Measurements from ENCODE around the gene ITIH1.

The ITIH1 gene

DNA sequence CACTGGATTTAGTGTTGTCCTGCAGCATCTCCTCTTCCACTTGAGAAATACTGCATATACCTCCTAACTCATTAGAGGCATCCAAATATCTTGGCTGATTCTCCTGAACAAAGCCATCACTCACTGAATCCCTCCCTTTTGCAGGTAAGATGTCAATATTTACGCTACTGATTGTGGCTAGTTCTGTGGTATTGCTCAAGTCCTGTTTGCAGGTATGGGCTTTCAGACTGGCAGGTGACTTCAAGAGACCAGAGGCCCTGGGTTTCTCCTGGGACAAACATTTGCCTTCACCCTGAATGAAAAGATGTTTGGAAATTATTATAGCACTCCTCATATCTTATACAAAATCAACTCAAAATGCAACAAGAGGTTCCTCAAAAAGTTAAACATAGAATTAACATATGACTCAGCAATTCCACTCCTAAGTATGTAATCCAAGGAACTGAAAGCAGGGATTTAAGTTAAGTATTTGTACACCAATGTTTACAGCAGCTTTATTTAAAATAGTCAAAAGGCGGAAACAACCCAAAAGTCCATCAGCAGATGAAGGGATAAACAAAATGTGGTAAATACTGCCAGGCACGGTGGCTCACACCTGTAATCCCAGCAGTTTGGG, 25.2 kb upstream of the ITIH1 start:
- DNase-seq (ENCODE audit: low read depth, low spot score): no peak
- H3K36me3 ChIP-seq (ENCODE audit: control insufficient read depth, insufficient read depth, low read length): peaks cover 13% of the 10 kb centered on the region; the same call in 1 of the 2 replicates
- no peaks in the 10 kb centered on the region for H3K27me3 ChIP-seq (ENCODE audit: control insufficient read depth, insufficient read depth, low read length)
- no peak overlapping the region for H3K4me3 ChIP-seq (ENCODE audit: low read length)
- no CpG with 5 or more reads among the region's 3 CpGs for WGBS (ENCODE audit: insufficient coverage, insufficient read length)
- H3K27ac ChIP-seq (ENCODE audit: low read length): no peak overlapping the region
- H3K4me1 ChIP-seq (ENCODE audit: control insufficient read depth, insufficient read depth, low read length): no peaks in the 10 kb centered on the region
- no peaks in the 10 kb centered on the region for H3K9me3 ChIP-seq (ENCODE audit: control insufficient read depth, insufficient read depth, low read length)

DNA sequence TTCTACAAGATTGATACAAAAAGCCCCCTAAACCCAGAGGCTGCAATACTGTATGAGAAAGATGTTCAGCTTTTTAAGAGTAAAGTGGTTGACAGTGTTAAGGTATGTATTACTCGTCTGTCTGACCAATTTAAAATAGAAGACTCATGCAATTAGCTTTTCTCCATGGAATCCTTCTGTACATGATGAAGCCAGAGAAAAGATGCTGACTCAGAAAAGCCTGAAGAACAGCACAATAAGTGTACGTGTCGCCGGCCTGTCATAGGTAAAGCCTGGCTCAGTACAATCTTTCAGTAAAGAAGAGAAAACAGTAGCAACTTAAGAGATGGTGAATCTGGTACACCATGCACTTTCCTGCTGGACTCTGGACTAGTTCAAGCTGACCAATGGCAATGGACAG, 23.0 kb upstream of the ITIH1 start:
- Histone ChIP-seq H3K27ac (ENCODE audit: low read length) (no peak overlapping the region), H3K9me3 (ENCODE audit: control insufficient read depth, insufficient read depth, low read length) (no peaks in the 10 kb centered on the region), H3K27me3 (ENCODE audit: control insufficient read depth, insufficient read depth, low read length) (no peaks in the 10 kb centered on the region), H3K4me3 (ENCODE audit: low read length) (no peak overlapping the region), H3K36me3 (ENCODE audit: control insufficient read depth, insufficient read depth, low read length) (peaks cover 8% of the 10 kb centered on the region; the same call in 1 of the 2 replicates), H3K4me1 (ENCODE audit: control insufficient read depth, insufficient read depth, low read length) (no peaks in the 10 kb centered on the region)
- no peak for DNase-seq (ENCODE audit: low read depth, low spot score)
- WGBS (ENCODE audit: insufficient coverage, insufficient read length): no CpG with 5 or more reads among the region's 4 CpGs

DNA sequence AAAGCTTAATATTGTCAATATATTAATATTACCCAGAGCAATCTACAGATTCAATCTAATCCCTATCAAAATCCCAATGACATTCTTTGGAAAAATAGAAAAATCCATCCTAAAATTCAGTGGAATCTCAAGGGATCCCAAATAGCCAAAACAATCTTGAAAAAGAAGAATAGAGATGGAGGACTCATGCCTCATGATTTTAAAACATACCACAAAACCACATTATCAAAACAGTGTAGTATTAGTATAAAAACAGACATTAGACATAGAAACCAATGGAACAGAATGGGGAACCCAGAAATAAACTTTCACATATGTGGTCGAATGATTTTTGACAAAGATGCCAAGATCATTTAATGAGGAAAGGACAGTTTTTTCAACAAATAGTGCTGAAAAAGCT, 21.3 kb upstream of the ITIH1 start:
- Histone ChIP-seq H3K4me3 (ENCODE audit: low read length) (no peak overlapping the region), H3K9me3 (ENCODE audit: control insufficient read depth, insufficient read depth, low read length) (no peaks in the 10 kb centered on the region), H3K36me3 (ENCODE audit: control insufficient read depth, insufficient read depth, low read length) (peaks cover 5% of the 10 kb centered on the region; the same call in 1 of the 2 replicates), H3K4me1 (ENCODE audit: control insufficient read depth, insufficient read depth, low read length) (no peaks in the 10 kb centered on the region), H3K27ac (ENCODE audit: low read length) (no peak overlapping the region), H3K27me3 (ENCODE audit: control insufficient read depth, insufficient read depth, low read length) (no peaks in the 10 kb centered on the region)
- no CpG with 5 or more reads among the region's 1 CpG for WGBS (ENCODE audit: insufficient coverage, insufficient read length)
- DNase-seq (ENCODE audit: low read depth, low spot score): no peak

DNA sequence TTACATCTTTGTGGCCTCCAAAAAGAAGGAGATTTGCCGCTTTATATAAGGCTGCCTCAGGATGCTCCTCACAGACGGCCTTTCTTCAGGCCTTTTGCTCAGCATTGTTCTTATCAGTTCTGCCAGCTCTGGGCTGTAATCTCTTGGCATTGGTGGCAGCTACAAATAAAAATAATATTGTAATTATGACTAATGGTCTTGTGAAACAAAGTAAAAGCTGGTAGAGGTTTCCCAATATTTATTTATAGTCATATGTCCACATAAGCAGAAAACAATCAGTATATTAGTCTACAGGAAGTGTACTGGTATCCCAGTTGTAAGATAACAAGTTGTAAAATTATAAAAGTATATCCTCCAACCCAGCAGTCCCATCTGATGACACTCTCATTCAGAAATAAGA, 13.9 kb upstream of the ITIH1 start:
- no peak for DNase-seq (ENCODE audit: low read depth, low spot score)
- Histone ChIP-seq H3K9me3 (ENCODE audit: control insufficient read depth, insufficient read depth, low read length) (no peaks in the 10 kb centered on the region), H3K4me1 (ENCODE audit: control insufficient read depth, insufficient read depth, low read length) (no peaks in the 10 kb centered on the region), H3K36me3 (ENCODE audit: control insufficient read depth, insufficient read depth, low read length) (peaks cover 5% of the 10 kb centered on the region; the same call in 1 of the 2 replicates), H3K27me3 (ENCODE audit: control insufficient read depth, insufficient read depth, low read length) (no peaks in the 10 kb centered on the region), H3K4me3 (ENCODE audit: low read length) (no peak overlapping the region), H3K27ac (ENCODE audit: low read length) (no peak overlapping the region)
- WGBS (ENCODE audit: insufficient coverage, insufficient read length): no CpG with 5 or more reads among the region's 2 CpGs

DNA sequence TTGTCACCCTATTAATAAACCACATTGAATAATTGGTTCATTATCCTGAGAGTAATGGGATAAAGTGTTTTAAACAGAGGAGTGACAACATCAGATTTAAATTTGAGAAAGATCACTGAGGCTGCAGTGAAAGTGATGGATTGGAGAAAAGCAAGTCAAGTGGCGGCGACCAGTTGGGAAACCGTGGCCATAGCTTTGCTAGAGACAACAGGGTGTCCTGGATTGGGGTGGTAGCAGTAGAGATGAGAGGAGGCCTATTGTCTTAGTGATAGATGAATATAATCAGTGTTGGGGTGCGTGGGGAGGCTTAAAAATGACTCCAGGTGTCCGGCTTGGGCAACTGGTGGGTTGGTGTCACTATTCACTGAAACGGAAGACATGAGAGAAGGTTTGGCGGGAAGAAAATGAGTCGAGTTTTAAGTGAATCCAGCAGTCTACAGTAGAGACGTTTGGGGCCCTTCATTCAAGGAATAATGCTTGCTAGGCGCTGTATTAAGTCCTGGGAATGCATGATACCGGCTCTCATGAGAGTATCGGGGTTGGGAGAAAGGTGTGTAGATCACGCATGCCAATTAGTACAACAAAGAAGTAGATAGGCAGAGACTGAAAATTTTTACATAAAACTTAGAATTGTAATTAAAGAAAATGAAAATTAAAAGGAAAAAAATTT, 7.5 kb upstream of the ITIH1 start:
- peak overlapping the region; percentile 92; the same call in 1 of the 2 replicates for H3K4me3 ChIP-seq (ENCODE audit: low read length)
- no CpG with 5 or more reads among the region's 13 CpGs for WGBS (ENCODE audit: insufficient coverage, insufficient read length)
- no peaks in the 10 kb centered on the region for H3K27me3 ChIP-seq (ENCODE audit: control insufficient read depth, insufficient read depth, low read length)
- H3K36me3 ChIP-seq (ENCODE audit: control insufficient read depth, insufficient read depth, low read length): peaks cover 3% of the 10 kb centered on the region; the same call in 1 of the 2 replicates
- no peaks in the 10 kb centered on the region for H3K9me3 ChIP-seq (ENCODE audit: control insufficient read depth, insufficient read depth, low read length)
- DNase-seq (ENCODE audit: low read depth, low spot score): no peak
- H3K27ac ChIP-seq (ENCODE audit: low read length): no peak overlapping the region
- H3K4me1 ChIP-seq (ENCODE audit: control insufficient read depth, insufficient read depth, low read length): no peaks in the 10 kb centered on the region

DNA sequence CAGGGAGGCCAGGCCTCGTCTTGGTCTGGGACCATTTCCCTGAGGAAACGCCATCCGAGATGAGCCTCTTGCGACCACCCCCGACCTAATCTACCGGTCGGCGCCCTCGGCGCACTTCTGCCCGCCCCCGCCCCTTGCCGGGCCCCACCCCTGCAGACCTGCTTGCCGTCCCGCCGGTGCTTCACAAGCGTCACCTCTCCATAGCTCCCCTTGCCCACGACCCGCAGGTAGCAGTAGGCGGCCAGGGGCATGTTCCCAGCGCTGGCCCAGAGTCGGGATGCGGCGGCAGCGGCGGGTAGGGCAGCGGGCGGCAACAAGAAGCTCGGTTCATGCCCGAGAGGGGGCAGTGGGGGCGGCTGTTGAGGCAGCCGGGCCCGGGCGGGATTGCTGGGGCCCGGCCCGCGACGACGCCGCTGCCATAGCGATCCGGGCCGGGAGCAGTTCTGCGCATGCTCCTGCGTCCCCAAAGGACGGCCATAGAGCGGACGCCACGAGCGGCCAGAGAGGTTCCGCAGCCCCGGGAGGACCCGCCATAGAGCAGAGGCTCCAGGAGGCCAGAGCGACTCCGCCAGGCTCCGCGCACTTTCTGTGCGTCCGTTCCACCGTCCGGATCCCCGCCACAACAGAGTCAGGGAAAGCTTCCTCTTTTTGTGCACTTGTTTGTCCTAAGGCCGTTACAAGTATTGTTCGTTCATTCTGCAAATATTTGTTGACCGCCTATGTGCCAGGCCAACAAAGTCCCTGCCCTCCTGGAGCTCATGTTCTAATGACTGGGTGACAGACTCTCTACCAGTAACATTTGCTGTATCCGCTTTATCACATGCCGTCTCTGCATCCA, 6.7 kb upstream of the ITIH1 start, which contains the start of gene NEK4:
Gene NEK4, minus strand, starts transcription at position 445 of the 838 bp plus-strand sequence. Its CDS starts 194 bp downstream, at position 251.
- H3K9me3 ChIP-seq (ENCODE audit: control insufficient read depth, insufficient read depth, low read length): no peaks in the 10 kb centered on the region
- DNase-seq (ENCODE audit: low read depth, low spot score): peak; percentile 82
- H3K36me3 ChIP-seq (ENCODE audit: control insufficient read depth, insufficient read depth, low read length): peaks cover 3% of the 10 kb centered on the region; the same call in 1 of the 2 replicates
- no peak within 1 kb of the TSS for H3K27ac ChIP-seq (ENCODE audit: low read length)
- no peaks in the 10 kb centered on the region for H3K4me1 ChIP-seq (ENCODE audit: control insufficient read depth, insufficient read depth, low read length)
- H3K27me3 ChIP-seq (ENCODE audit: control insufficient read depth, insufficient read depth, low read length): no peaks in the 10 kb centered on the region
- peak within 1 kb of the TSS; percentile 92; the same call in 1 of the 2 replicates for H3K4me3 ChIP-seq (ENCODE audit: low read length)
- WGBS (ENCODE audit: insufficient coverage, insufficient read length): no CpG with 5 or more reads among the region's 67 CpGs

DNA sequence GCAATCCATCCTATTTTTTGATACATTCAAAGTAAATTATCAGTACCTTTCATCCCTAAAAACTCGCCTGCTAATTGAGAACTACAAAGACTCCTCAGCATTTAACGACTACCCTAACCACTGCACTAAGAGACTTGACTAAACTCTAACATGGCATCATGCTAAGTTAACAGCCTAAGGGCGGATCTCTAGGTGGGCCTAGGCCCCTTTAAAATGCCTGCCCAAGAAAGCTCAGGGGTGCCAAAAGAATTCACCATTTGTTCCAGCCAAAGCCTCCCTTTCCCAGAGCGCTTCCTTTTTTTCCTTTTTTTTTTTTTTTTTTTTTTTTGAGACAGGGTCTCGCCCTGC, 6.1 kb upstream of the ITIH1 start:
- no peaks in the 10 kb centered on the region for H3K9me3 ChIP-seq (ENCODE audit: control insufficient read depth, insufficient read depth, low read length)
- WGBS (ENCODE audit: insufficient coverage, insufficient read length): no CpG with 5 or more reads among the region's 5 CpGs
- H3K27ac ChIP-seq (ENCODE audit: low read length): no peak overlapping the region
- H3K4me1 ChIP-seq (ENCODE audit: control insufficient read depth, insufficient read depth, low read length): no peaks in the 10 kb centered on the region
- no peak for DNase-seq (ENCODE audit: low read depth, low spot score)
- H3K4me3 ChIP-seq (ENCODE audit: low read length): peak overlapping the region; percentile 92; the same call in 1 of the 2 replicates
- no peaks in the 10 kb centered on the region for H3K27me3 ChIP-seq (ENCODE audit: control insufficient read depth, insufficient read depth, low read length)
- peaks cover 3% of the 10 kb centered on the region; the same call in 1 of the 2 replicates for H3K36me3 ChIP-seq (ENCODE audit: control insufficient read depth, insufficient read depth, low read length)

DNA sequence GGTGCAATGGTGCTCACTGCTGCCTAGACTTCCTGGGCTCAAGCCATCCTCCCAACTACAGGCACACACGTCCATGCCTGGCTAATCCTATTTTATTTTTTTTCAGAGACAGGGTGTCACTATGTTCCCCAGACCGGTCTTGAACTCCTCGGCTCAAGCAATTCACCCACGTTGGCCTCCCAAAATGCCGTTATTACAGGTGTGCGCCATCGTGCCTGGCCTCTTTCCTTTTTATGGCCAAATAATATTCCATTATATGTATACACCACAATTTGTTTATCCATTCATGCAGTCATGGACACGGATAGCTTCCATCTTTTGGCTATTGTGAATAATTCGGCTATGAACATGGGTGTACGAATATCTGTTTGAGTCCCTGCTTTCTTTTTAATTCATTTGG, 5.7 kb upstream of the ITIH1 start:
- Histone ChIP-seq H3K27me3 (ENCODE audit: control insufficient read depth, insufficient read depth, low read length) (no peaks in the 10 kb centered on the region), H3K9me3 (ENCODE audit: control insufficient read depth, insufficient read depth, low read length) (no peaks in the 10 kb centered on the region), H3K36me3 (ENCODE audit: control insufficient read depth, insufficient read depth, low read length) (peaks cover 3% of the 10 kb centered on the region; the same call in 1 of the 2 replicates), H3K4me1 (ENCODE audit: control insufficient read depth, insufficient read depth, low read length) (no peaks in the 10 kb centered on the region), H3K27ac (ENCODE audit: low read length) (no peak overlapping the region), H3K4me3 (ENCODE audit: low read length) (no peak overlapping the region)
- no peak for DNase-seq (ENCODE audit: low read depth, low spot score)
- WGBS (ENCODE audit: insufficient coverage, insufficient read length): no CpG with 5 or more reads among the region's 10 CpGs

DNA sequence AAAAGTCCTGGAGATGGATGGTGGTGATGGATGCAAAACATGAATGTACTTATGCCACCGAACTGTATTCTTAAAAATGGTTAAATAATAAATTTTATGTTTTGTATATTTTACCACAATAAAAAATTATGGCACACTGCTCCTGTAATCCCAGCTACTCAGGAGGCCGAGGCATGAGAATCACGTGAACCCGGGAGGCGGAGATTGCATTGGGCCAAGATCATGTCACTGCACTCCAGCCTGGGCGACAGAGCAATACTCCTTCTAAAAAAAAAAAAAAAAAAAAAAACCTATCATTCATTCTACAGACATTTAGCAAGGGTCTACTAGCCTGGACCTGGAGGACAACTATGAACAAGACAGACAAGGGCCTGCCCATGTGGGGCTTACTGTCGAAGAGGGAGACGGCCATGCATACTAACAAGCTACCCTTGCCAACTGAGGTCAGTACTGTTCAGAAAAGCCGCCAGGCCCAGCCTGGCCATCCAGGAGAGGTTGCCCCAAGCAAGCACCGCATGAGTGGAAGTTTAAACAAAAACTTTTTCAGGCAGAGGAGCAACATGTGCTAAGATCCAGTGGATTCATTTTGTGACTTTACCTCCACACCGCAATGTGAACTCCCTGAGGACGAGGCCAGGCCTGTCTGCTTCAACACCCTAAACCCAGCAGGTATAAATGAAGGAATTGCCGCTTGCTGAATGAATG, 3.9 kb upstream of the ITIH1 start:
- no peak for DNase-seq (ENCODE audit: low read depth, low spot score)
- no peaks in the 10 kb centered on the region for H3K36me3 ChIP-seq (ENCODE audit: control insufficient read depth, insufficient read depth, low read length)
- H3K4me3 ChIP-seq (ENCODE audit: low read length): no peak overlapping the region
- no peaks in the 10 kb centered on the region for H3K27me3 ChIP-seq (ENCODE audit: control insufficient read depth, insufficient read depth, low read length)
- no peak overlapping the region for H3K27ac ChIP-seq (ENCODE audit: low read length)
- no peaks in the 10 kb centered on the region for H3K4me1 ChIP-seq (ENCODE audit: control insufficient read depth, insufficient read depth, low read length)
- no peaks in the 10 kb centered on the region for H3K9me3 ChIP-seq (ENCODE audit: control insufficient read depth, insufficient read depth, low read length)
- no CpG with 5 or more reads among the region's 13 CpGs for WGBS (ENCODE audit: insufficient coverage, insufficient read length)

Measured in iPS DF 6.9 (cell line).